Ovary (tissue), 3 donors: ENCODE data around the gene NOXRED1.

Source experiments
- CTCF ChIP-seq, 3 donors: fragments of 450-650 bp in 2 of 3; fragments of 200-600 bp in 1 of 3; IDR thresholded peaks; one replicate each; pipeline versions ENCODE4 v1.5.1 to v1.8.0; 2016 to 2022; ENCODE audit warnings: antibody characterized with exemption in 3 of 3, mild to moderate bottlenecking in 1 of 3
- EP300 ChIP-seq: sonication (generic); formaldehyde crosslinking; IDR thresholded peaks from one replicate; pipeline ENCODE4 v1.6.1; 2017; ENCODE audit warnings: antibody characterized with exemption
- POLR2A ChIP-seq: fragments of 450-650 bp; IDR thresholded peaks from one replicate; pipeline ENCODE4 v1.6.1; 2017; ENCODE audit warnings: antibody characterized with exemption, mild to moderate bottlenecking, moderate library complexity
- donor health status: DM: no; HTN: no; CAD: no.

GRCh38 chr14:77459072-77459723, 35.9 kb upstream of the NOXRED1 start:
- TF ChIP-seq CTCF (IDR thresholded peaks at IDR 0.05) (no peak), POLR2A (no peak), EP300 (no peak)
